ENCODE data around the gene ADAMTS13.

Gene ADAMTS13

DNA sequence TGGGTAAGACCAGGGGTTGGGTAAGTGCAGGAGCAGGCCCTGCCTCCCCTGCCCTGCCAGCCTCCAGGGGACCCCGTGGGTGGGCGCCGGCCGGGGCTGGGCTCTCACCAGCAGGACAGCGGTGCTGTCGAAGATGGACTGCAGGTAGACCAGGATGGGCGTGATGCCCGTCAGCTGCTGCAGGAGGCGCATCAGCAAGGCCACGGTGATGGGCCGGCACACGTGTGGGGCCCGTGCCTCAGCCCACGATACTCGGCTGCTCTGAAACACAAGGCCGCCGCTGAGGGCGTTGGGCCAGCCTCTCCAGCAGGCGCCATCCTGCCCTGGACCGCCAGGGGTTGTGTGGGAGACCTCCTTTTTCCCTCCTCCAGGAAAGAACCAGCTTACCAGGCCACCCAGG lies 52.7 kb downstream of the ADAMTS13 start:
- FAIRE-seq = no peak

DNA sequence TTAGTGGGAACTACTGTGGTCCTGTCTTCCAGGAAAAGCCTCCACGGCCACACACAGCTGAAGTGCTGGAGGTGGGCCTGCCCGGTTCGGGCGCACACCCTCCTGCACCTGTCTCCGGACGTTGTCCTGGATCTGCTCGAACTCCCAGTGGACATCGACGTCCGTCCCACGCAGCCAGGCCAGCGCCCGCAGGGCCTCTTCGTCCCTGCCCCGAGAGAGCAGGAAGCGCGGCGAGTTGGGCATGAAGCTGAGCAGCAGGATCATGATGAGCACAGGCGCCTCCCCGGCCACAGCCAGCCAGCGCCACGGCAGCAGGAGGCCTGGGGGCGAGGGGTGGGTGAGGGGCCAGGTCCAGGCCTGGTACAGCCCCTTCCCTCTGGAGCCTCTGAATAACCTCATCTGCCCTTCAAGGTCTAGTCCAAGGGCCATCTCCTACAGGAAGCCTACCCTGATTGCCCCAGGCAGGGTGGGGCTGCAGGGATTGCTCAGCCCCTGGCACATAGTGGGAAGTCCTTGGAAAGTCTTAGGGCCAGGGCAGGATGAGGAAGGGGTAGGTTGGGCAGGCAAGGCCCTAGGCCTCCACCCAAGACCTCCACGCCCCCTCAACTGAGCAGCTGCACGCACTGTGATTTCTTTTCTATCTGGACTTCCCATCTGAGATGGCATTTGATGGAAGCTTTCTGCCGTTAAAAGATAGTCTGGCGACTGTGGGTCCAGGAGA lies 53.3 kb downstream of the ADAMTS13 start:
- no peak for FAIRE-seq

DNA sequence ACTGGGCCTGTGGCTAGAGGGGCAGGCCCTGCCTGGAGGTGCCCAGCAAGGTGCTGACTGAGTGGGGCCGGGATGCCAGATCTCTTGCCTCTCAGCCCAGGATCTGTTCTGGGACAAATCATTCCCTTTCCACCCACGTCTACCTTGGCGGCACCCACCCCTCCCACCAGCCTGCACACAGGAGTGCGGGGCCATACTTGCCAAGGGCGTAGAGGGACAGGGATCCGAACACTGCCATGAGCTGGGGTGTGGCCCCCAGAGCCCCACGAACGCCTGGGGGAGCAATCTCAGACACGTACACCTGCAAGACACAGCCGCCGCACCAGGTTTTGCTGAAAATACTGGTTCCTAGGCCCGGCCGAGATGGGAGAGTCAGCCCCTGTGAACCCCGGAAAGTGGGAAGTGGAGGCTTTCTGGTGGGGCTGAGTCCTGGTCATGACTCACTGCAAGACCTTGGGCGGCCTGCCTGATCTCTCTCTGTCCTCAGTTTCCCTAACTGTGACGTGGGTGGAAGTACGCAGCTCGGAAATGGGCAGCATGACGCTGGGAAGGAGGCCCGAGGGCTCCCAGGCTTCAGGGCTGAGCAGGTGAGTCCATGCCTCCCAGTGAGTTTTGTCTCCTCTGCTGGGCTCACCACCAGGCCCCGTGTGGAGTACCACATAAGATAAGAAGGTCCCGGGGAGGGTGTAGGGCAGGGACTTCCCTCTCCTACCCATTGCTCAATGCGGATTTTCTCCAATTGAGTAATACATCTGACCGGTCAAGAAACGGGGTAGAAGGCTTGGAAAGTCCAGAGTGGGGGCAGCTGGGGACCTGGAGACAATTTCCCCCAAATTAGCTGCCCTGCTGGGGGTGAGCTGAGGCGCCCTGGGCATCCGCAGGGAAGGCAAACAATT lies 54.1 kb downstream of the ADAMTS13 start:
- FAIRE-seq = no peak

DNA sequence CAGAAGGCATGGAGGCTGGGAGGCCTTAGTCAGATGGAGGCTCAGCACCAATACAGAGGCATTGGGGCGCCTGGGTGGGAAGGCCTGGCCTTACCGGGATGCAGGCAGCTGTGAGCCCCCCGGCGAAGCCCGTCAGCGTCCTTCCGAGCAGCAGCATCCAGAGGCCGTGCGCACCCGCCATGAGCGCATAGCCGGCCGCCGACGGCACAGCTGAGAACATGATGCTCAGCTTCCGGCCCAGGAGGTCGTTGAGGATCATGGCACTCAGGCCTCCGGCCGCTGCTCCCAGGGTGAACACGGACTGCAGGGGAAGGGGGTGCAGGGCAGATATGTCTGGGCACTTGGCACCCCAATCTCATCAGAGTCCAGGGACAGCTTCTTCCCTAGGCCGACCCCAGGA lies 54.8 kb downstream of the ADAMTS13 start:
- FAIRE-seq = no peak

DNA sequence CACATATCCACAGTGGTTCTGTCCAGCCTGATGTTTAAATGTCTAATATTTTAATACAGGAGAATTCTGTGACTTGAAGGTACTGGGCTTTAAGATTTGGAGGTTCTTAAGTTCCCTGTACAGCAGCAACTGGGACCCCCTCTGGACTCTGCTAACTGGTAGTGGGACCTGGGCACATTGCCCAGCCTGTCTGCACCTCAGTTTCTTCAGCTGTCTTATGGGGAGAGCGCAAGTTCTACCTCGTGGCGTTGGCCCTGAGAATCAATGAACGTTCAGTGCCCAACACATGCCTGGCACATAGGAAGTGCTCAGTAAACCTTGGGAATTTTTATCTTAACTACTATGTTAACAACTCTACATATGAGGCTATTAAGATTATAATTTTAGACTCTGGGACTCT lies 55.3 kb downstream of the ADAMTS13 start:
- FAIRE-seq = no peak

DNA sequence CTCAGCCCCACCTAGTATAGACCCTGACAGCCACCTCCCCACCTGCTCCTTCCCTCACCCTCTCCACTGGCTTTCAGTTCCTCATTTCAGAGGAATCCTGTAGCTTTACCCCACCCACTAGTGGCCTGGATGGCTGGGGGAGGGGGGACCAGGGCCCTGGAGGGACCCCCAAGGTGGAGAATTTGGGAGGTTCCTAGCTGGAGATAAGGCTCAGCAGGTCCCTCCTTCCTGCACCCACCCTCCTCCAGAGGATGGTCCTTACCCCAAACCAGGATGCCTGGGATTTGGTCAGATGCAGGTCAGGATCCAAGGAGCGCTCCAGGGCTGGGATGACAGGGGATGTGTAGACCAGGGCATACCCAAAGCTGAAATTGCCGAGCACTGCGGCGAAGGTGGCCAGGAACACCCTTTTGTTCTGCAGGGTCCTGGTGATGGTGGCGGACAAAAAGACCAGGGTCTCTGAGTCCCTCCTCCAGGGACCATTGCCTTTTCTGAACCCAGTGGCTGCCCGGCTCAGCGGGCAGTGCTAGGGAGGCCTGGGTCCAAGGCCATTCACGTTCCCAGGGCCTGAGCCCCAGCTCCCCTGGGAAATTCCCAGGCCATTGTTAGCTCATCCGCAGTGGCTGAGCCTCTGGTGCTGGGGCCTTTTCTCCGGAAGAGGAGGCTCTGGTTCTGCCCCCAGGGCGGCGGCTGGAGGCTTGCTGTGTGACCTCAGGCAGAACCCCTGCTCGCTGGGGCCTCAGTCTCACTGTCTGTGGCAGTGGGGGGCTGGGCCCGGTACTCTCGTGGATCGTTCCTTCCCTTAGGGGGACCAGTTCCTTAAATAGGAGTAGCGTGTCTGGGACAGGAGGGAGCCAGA lies 56.1 kb downstream of the ADAMTS13 start:
- FAIRE-seq = no peak

DNA sequence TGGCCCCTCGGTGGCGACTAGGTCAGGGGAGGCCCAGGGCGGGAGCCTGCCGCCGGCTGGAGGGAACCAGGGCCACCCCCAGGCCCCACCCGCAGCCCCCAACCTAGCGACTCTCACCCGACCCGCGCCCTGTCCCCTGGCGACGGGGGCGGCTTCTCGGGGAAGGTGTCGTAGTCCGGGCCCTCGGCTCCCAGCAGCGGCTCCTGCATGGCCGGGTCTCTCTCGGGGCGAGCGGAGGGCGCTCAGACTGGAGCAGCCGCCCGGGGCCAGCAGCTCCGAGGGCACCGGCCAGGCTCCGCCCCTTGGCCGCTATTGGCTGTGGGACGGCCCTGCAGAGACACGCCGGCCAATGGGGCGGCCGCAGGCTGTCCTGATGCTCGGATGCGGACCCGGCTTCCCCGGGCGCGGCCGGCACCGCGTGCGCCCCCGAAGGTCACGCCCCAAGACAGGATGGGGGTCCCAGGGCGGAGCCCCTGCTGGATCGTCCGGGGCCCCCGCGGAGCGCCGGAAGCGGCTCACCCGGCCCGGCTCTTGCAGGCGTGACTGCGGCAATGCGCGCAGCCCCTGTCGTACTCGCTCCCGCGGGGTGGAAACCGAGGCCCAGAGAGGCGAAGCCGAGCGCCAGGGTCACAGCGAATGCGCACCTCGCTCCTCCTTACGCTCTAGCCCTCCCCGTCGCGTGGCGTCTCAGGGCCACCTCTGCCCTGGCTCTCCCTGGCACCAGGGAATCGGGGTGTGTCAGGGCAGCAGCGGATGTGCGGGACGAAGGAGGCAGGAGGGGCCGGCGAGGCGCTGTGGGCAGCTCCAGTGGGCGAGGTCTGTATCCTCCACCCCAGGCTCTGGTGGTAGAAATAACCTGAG lies 56.9 kb downstream of the ADAMTS13 start, which contains the start of gene SLC2A6:
TSS of gene SLC2A6 (minus strand) at position 249 of the 861 bp plus-strand sequence. CDS start at position 209, 40 bp downstream.
- no peak for FAIRE-seq

DNA sequence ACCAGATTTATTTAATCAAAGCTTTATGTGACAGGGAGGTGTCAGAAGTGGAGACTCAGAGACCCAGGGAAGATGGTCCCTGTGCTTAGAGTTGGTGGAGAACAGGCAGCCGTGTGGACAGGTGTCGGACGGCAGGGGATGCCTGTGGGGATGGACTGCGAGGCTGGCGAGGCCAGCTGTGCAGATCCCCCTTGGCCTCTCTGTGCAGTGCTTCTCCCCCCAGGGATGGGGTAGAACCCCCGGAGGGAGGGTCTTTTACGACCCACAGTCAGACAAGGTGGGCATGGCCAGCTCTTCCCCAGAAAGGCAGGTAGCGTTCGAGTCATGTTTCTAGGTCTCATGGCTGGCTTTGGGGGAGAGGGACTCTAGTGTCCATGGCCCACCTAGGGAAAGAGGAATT lies 61.4 kb downstream of the ADAMTS13 start:
- no peak for FAIRE-seq

DNA sequence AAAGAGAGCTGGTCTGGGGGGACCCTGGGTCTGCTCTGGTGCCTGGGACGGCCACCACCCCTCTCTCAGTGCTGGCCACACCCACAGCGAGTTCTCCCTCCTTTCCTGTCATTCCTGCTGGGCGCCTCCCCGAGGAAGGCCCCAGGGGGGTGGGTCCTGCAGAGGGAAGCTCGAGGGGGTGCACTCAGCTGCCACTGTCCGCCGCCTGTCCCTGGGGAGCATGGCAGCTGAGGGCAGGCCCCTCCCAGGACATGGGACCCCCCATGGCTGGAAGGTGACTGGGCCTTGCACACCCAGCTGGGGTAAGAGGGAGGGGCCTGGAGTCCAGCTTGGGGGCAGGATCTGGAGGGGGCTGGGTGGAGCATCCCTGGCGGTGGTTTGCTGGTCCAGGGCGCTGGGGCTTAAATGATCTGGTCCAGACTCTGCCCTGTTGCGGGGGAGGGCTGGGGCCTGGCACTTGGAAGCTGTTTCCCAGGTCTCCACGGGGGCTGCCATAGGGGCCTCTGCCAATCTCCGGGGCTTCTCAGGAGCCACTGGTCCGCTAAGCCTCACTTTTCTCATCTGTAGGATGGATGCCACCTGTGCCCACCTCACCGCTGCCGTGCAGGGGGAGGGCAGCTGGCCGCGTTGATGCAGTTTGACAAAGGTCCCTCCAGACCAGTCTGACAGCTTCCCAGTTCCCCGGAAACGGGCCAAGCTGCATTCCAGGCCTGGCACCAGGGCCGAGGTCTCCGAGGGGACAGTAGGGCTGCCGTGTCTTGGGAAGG lies 62.7 kb downstream of the ADAMTS13 start:
- no peak for FAIRE-seq

DNA sequence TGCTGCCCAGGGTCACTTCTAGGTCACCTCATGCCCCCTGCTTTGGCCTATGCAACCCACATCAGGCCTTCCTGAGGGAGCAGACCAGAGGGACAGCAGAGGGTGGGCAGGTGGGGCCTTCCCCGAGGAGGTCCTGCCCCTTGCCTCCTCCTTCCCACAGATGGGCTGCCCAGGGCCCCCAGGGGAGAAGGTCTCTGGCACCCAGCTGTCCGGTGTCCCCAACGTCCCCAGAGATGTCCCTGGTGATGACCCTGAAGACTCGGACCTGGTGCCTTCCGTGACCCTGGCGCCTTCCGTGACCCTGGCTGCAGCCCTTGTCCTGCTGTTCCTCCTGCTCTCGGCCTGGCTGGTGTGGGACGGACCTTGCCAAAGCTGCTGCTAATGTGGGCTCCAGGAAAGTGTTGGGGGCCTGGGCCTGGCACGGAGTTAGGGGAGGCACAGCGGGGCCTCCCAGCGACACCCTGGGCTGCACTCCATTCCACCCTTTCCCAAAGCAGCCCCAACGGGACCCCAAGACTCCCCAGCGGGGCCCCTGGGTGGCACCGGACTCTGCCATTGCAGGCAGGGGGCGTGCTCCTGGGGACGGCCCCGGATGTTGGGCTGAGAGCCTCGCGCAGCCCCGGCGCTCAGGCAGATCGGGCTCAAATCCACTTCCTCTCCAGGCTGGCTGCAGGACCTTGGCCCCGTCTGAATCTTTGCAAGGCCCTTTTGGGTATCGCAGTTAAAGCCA lies 63.5 kb downstream of the ADAMTS13 start:
- no peak for FAIRE-seq

DNA sequence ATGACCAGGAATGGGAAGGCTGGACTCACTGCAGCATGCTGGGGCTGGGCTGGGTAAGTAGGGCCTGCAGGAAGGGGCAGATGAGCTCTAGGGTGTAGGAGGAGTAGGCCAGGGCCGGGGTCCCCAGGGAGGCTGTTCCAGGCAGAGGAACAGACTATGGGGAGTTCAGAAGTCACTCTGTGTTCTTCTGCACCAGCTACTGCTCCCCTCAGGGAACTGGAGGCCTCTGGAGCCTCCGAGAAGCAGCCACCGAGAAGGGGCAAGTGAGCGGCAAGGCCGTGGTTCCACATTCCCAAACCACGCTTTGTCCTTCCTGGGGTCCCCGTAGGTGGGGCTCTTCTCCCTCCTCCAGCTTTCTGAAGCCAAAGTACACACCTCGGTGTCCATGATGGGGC lies 65.2 kb downstream of the ADAMTS13 start:
- FAIRE-seq = no peak

DNA sequence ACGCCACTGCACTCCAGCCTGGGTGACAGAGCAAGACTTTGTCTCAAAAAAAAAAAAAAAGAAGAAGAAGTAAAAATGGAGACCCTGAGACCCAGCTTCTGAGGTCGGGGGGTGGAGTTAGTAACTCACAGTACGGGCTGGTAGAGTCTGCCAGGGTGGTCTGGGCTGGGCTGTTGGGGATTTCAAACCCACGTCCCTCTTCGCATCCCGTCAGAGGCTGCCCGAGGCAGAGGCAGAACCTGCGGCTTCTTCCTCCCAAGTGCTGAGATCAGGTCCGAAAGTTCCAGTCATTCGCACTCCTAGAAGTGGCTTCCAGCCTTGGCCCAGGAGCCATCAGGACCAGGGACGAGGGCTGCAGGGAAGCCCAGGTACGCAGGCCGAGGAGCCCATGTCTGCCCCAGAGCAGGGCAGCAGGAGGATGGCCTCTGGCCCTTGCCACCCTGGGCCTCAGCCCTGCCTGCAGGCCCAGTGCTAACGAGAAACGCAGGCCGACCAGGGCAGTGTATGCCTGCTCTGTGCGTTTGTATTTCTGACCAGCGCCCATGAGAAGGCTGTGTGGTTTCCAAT lies 66.6 kb downstream of the ADAMTS13 start:
- FAIRE-seq = no peak

DNA sequence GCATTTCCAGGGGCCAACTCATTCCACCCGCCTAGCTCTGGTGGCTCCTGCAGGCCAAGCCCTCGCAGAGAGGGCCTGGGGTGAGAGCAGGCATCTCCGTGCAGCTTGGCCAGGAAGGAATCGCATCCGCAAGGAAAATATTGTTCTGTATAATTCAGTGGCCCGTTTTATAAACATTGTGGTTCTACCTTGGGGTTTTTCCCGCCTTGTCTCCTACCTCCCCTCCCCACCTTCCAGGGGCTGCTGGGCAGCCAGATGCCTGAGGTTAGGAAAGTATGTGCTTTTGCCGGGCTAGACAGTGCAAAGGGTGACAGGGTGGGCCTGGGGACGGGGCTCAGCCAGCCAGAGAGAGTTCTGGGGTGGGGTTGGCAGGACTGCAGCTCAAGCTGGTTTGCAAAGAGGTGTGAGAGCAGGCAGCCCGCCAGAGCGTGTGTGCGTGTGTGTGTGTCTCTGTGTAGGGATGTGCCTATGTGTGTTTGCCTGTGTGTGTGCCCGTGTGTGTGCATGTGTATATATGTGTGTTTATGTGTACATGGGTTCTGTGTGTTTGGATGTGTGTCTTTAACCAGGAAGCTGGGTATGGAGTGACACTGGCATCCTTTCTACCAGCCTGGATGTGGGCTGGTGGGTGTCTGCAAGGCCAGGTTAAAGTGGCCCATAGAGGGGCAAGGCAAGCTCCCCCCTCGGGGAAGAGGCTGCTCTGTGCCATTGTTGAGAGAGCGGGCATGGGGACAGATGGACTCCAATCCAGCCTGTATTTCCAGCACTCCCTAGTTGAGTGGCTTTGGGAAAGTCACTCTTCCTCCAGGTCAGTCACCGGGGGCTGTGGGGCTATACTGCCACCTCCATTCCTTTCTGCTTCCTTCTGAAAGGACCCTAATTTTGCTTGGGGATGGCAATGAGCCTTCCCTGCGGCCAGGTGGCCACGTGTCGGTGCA lies 67.4 kb downstream of the ADAMTS13 start:
- no peak for FAIRE-seq

DNA sequence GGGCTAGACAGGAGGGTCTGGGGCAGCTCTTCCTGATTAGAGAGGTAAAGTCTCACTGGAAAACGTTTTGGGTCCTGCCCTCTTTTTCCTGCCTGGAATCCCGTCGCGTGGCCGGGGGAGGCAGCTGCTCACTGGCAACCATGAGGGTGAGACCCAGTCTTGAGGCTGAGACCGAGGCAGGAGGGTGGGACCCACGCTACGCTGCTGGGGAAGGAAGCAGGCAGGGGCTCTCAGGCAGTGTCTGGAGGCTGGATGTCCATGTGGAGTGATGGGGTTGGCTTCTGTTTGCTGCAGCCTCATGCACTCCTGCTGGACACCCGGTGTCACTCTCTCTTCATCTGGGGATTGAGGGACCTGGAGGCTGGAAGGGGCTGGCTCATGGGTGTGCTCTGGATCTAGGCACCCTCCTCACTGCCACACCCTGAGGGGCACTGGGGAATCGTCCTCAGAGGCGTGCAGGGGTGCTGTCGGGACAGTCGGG lies 68.1 kb downstream of the ADAMTS13 start:
- no peak for FAIRE-seq

DNA sequence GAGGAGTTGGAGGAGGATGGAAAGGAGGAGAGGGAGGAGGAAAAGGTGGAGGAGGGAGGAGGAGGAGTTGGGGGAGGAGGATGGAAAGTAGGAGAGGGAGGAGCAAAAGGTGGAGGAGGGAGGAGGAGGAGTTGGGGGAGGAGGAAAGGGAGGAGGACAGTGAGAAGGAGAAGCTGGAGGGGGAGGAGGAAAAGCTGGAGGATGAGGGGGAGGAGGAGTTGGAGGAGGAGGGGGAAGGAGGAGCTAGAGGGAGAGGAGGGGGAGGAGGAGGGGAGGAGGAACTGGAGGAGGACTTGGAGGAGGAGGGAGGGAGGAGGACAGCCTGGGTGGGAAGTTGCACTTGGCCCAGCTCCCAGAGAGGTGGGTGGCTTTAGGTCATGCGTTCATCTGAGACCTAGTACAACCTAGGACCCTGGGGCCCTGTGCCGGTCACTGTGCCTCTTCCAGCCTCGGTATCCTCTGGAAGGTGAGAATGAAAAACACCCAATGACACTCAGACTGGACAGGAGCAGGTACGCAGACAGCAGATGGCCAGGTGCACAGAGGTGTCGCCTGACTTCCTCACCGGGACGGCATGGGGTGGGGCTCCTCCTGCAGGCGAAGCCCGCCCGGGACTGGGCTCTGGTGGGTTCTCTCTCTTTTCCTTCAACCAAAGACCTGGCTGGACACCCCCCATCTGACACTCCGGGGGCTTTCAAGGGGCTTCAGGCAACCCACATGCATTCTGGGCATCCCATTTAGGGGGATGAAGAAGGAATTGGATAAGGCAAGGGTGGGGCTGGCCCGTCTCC lies 68.9 kb downstream of the ADAMTS13 start:
- FAIRE-seq = no peak

DNA sequence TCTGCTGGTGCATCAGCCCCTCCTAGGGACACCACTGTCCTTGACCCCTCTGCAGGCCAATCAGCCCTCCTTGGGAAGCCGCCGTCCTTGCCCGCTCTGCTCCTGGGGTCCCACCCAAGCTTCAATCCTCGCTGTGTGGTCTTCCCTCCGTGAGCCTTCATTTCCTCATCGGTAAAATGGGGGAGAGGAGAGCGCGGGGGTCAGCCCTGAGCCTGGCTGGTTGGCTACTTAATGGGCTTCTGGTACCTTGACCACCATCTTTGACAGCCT lies 69.4 kb downstream of the ADAMTS13 start:
- FAIRE-seq = no peak

DNA sequence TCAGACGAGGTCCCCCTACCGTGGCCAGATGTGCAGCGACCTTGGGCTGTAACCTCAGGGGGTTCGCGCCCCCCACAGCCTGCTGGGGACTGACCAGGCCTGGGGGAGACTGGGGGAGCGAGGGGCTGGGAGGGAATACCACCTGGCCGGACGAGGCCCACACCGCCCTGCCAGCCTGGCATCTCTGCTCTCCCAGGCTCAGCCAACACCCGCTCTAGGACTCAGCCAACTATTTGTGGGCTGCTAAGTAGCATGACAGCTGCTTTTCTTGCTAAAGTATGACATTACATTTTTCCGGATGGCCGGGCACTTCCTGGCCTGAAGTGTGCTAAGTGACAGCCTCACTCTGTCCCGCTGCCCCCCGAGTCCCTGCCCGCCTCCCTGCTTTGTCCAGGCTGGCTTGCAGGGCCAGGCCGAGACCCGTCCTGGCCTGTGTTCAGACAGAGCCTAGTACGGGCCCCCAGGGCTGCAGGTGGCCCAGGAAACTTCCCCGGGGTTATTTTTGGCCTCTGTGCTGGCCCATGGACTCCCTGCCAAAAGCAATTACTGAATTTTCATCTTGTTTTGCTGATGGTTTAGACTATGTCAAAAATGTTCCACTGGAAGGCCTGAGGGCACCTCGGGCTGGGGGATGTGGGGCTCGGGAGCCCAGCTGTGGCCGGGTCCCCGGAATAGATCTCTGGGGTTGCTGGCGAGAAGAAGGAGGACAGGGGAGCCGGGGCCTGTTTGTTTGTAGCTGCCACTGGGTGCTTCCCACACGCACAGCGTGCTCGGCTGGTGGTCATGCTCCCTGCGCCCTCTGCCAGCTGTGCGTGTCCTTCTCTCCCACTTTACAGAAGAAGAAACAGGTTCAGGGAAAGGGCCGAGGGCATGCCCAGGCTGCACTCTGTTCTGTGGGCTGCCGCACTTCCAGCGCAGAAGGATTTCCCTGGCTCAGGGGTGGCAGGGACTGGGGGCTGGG lies 70.2 kb downstream of the ADAMTS13 start:
- FAIRE-seq = no peak
